Muscle of back (tissue), 11 donors: ENCODE data around the gene MAP3K7. TPM values are rescaled to one million over a fixed set of nuclear protein-coding genes. Genes with fewer than 3 reads are reported as not detected.

Experiments
- DNase-seq, 3 donors: peaks; one replicate each; pipeline versions ENCODE4 v3.0.0 to v3.0.0-alpha.2; 2013
- polyA plus RNA-seq, 10 donors: library from polyadenylated mRNA; unstranded; fragments of 120-200 nt; gene quantifications; one replicate each; pipeline ENCODE4 v1.2.1, GENCODE V29; 2013; ENCODE audit not compliant: insufficient read length in 10 of 10

The MAP3K7 gene
- polyA plus RNA-seq, 10 donors, result 32.7 to 45.4 (median 38.1) TPM

GRCh38 chr6:90534337-90535025 is 52.4 kb downstream of the MAP3K7 start:
- DNase-seq, result no peak

- no peak for DNase-seq
Observed at GRCh38 chr6:90533615-90534336, 53.1 kb downstream of the MAP3K7 start.

DNA sequence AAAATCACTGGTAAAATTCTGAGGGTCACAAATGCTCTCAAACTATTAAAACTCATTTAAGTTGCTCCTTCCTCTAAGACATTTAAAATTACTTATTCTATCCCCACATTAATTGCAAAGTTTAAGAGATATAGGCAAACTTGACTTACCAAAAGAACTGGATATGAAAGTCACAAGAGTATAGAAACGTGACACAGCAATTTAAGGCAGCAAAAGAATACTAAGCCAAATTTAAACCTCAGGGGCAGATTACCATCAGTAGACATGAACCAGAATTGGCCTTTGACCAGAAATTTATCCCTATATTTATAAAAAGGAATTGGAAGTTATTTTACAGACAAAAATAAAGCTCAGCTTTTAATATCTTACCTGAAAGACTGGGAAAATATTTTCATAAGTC is 56.0 kb downstream of the MAP3K7 start:
- no peak for DNase-seq

DNA sequence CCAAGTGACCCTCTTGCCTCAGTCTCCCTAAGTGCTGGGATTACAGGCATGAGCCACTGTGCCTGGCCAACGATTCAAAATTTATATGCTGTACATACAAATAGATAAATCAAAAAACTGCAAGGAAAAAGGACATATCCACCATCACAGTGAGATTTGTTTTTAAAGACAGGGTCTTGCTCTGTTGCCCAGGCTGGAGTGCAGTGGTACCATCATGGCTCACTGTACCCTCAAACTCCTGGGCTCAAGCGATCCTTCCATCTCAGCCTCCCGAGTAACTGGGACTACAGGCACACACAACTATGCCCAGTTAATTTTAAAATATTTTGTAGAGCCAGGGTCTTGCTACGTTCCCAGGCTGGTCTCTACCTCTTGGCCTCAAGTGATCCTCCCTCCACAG is 61.5 kb downstream of the MAP3K7 start:
- no peak for DNase-seq

GRCh38 chr6:90523779-90524310 is 63.0 kb downstream of the MAP3K7 start:
- DNase-seq, result no peak

DNA sequence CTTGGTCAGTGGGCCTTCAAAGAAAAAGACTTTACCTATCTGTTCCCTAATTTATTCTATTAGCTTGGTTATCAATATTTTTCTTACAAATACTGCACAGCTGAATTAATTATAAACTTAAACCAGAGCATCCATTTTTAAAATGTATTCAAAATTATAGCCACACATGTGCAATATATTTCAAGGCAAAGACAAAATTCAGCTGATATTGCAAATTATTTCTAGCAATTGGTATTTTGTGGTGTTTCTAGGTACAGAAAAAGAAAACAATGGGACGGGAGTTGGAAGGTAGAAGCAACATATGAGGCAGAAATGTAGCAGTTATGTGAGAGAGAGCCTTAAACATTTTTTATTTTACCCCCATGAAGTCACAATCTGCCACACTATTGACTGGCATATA is 64.9 kb downstream of the MAP3K7 start:
- DNase-seq, result no peak

DNA sequence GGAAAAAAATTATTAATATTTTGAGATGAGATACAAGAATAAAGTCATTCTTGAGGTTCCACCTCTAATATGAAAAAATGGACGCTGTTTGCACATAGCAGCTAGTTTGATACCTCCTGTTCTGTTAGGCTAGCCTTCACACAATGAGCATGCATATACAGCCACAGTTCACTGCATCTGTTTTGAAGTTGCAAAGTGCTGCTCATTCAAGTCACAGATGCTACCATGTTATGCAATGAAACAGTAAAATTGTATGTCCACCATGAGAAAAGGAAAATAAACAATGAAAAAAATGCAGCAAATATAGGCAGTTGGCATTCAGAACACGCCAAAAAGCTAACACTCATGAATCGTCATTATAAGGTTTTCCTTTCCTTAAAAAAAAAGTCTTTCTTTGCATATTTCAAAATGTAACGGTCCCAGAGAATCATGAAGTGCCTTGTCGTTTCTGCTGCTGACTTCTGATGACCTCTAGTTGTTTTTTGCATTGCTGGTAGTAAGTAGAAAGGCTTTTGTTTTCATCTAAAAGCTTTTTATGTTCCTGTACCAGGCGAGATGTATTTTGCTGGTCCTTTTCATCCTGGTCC is 70.7 kb downstream of the MAP3K7 start:
- DNase-seq, result no peak

GRCh38 chr6:90514496-90514895 is 72.4 kb downstream of the MAP3K7 start:
- no peak for DNase-seq

GRCh38 chr6:90508753-90509152 is 78.1 kb downstream of the MAP3K7 start:
- DNase-seq, result no peak

GRCh38 chr6:90502866-90503407 is 83.9 kb downstream of the MAP3K7 start:
- DNase-seq, result no peak

DNA sequence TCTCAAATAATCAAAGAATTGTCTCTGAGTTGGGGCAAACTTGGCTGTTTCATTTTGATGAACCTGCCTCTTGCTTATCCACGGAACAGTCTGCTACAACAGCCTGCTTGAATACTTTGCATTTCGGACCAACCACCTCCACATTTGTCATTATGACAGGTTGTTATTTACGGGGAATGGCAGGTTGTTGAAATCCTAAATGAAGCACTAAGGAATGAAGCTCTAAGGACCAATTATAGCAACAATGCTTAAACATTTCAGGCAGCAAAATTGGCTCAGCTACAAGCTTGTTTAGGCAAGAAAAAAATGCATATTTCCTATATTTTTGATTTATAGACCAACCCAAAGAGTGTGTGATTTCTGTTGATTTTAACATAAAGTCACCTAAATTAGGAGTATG is 84.5 kb downstream of the MAP3K7 start:
- DNase-seq, result no peak

DNA sequence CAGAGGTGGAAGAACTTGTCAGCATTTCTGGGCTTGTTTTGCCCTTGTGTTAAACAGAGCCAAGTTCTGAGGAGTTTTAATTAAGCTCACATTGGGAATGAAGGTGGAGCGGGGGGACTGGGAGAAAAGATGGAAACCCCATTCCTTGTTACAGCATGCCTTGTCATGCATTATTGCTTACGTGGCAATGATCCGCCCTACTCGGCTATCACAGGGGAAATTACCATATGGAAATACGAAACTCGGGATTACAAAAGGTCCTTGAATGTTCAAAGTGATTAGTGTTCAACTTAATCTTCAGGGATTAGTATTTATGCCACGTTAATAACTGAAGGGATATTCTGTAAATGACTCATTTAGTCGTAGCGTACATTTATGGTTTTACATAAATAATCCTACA is 86.4 kb downstream of the MAP3K7 start:
- DNase-seq, result no peak

- no peak for DNase-seq
Observed at GRCh38 chr6:90497411-90497810, 89.5 kb downstream of the MAP3K7 start.

GRCh38 chr6:90496258-90497016 is 90.4 kb downstream of the MAP3K7 start:
- DNase-seq, result no peak

DNA sequence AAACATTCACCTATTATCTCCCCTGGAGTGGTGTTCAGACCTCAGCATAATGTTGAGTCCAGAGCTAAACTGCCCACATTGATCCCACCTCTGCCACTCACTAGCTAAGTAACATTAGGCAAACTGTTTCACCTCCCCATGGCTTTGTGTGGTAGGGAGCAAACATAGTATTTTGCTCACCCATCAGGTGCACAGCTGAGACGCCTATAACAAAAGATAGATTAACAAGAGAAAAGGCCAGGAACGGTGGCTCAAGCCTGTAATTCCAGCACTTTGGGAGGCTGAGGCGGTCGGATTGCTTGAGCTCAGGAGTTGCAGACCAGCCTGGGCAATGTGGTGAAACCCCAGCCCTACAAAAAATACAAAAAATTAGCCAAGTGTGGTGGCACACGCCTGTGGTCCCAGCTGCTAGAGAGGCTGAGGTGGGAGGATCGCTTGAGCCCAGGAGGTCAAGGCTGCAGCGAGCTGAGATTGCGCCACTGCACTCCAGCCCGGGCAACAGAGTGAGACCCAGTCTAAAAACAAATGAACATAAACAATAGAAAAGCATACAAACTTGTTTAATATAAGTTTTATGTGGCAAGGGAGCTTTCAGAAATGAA is 91.6 kb downstream of the MAP3K7 start:
- DNase-seq, result no peak

DNA sequence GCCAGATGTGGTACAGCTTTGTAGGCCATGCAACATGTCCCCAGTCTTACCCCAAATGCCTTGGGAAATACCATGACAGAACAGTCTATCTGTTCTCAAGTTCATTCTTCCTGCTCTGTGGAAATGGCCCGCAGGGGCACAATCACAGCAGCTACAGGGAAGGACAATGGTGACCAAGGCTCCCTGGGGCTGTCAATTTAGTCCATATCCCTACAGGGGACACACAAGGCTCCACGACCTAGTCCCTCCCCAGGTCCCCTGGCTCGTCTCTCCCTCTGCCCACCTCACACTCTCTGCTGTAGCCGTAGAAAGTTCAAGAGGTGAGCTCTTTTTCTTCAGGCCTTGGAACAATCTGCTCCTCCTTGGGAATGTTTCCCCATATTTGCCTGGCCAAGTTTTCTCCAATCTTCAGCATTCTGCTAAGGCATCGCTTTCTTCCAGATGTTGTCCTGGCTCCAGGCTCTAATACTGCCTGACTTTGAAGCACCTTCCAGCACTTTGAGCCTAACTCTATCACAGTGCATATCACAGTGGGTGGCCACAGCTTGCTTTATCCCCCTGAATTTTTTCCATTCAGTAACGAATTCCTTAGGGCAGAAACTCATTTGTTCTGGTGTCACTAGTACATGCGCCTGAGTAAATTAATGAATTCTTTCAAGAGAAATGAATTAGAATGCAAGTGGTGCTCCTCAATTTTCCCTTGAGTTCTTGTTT is 92.6 kb downstream of the MAP3K7 start:
- DNase-seq, result peak in 2 of 3 donors; percentile 37 to 53

- DNase-seq, result no peak
Observed at GRCh38 chr6:90493332-90493731, 93.5 kb downstream of the MAP3K7 start.

- DNase-seq, result no peak
Observed at GRCh38 chr6:90492798-90493197, 94.1 kb downstream of the MAP3K7 start.

GRCh38 chr6:90492369-90492768 is 94.5 kb downstream of the MAP3K7 start:
- DNase-seq, result no peak

DNA sequence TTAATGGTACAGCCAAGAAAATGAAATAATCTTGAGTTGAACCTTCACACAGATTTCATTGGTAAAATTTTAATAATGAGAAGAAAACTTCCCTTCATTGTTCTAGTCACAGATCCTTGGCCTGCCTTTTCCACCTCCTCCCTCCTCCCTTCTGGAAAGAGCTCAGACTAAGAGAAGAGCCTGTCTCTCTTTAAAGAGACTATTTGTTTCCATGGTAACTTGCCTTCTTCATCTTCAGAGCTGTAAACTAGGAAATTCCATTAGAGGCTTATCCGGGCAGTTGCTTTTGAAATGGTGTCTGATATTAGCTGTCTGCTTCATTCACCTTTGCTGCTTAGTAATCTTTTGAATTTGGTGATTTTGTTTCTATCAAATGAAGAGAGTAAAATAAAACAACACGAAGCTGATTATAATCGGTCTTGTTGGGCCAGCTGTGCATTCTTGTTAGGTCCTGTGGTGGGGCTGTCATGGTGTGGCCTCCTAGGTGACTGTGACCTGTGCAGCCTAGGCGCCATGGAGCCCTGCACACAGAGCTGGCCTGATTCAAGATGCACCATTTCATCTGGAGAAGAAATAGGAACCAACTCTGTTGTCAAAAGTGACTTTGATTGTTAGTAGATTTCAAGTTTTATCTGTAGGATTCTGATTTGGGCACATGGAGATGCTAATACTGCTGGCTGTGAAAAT is 96.7 kb downstream of the MAP3K7 start:
- DNase-seq, result no peak
